Measurements from ENCODE around the gene POLD2. TPM values are rescaled to one million over a fixed set of nuclear protein-coding genes. Genes with fewer than 3 reads are reported as not detected.

The POLD2 gene
- total RNA-seq, 4 donors from 2014 or later: 33.6 to 71.2 (median 55.9) TPM

GRCh38 chr7:44163591-44163990, 40.2 kb upstream of the POLD2 start:
- H3K4me1 ChIP-seq: no peaks in the 10 kb centered on the region
- WGBS: 78% methylated on average over 1 of the region's 1 CpG
- DNase-seq (ENCODE audit: extremely low spot score): no peak
- H3K36me3 ChIP-seq: no peaks in the 10 kb centered on the region
- no peaks in the 10 kb centered on the region for H3K9me3 ChIP-seq
- TF ChIP-seq POLR2A (IDR thresholded peaks at IDR 0.05; ENCODE audit: low read depth) (no peak), POLR2AphosphoS5 (IDR thresholded peaks at IDR 0.05) (no peak), EP300 (IDR thresholded peaks at IDR 0.05) (no peak), CTCF (IDR thresholded peaks at IDR 0.05) (no peak)
- H3K27me3 ChIP-seq: no peaks in the 10 kb centered on the region
- no peak overlapping the region for H3K27ac ChIP-seq (replicated peaks in 1 of 4)
- intact Hi-C loops (cut with DNase I): no loop called here
- H3K4me3 ChIP-seq: no peak overlapping the region

GRCh38 chr7:44162785-44163395, 39.5 kb upstream of the POLD2 start:
- no peak for DNase-seq (ENCODE audit: extremely low spot score)
- H3K4me3 ChIP-seq: no peak overlapping the region
- 100% methylated on average over 1 of the region's 1 CpG for WGBS

GRCh38 chr7:44162179-44162578, 38.8 kb upstream of the POLD2 start:
- H3K4me3 ChIP-seq: no peak overlapping the region
- no peaks in the 10 kb centered on the region for H3K27me3 ChIP-seq
- WGBS: 93% methylated on average over 4 of the region's 4 CpGs
- no peaks in the 10 kb centered on the region for H3K9me3 ChIP-seq
- no peak overlapping the region for H3K27ac ChIP-seq (replicated peaks in 1 of 4)
- TF ChIP-seq POLR2AphosphoS5 (IDR thresholded peaks at IDR 0.05) (no peak), POLR2A (IDR thresholded peaks at IDR 0.05; ENCODE audit: low read depth) (no peak), CTCF (IDR thresholded peaks at IDR 0.05) (no peak), EP300 (IDR thresholded peaks at IDR 0.05) (no peak)
- H3K36me3 ChIP-seq: no peaks in the 10 kb centered on the region
- intact Hi-C loops (cut with DNase I): no loop called here
- no peak for DNase-seq (ENCODE audit: extremely low spot score)
- H3K4me1 ChIP-seq: no peaks in the 10 kb centered on the region

More at GRCh38 chr7:44162785-44163395, 39.5 kb upstream of the POLD2 start:
- intact Hi-C loops (cut with DNase I): no loop called here
- TF ChIP-seq POLR2A (IDR thresholded peaks at IDR 0.05; ENCODE audit: low read depth): no peak
- no peak overlapping the region for H3K27ac ChIP-seq (replicated peaks in 1 of 4)
- no peaks in the 10 kb centered on the region for H3K27me3 ChIP-seq
- H3K4me1 ChIP-seq: no peaks in the 10 kb centered on the region
- no peaks in the 10 kb centered on the region for H3K36me3 ChIP-seq
- H3K9me3 ChIP-seq: no peaks in the 10 kb centered on the region

- Histone ChIP-seq H3K9me3 (no peaks in the 10 kb centered on the region), H3K27ac (replicated peaks in 1 of 4) (no peak overlapping the region), H3K4me3 (no peak overlapping the region), H3K27me3 (no peaks in the 10 kb centered on the region), H3K36me3 (no peaks in the 10 kb centered on the region), H3K4me1 (no peaks in the 10 kb centered on the region)
- 100% methylated on average over 2 of the region's 2 CpGs for WGBS
- TF ChIP-seq EP300 (IDR thresholded peaks at IDR 0.05): no peak
- TF ChIP-seq POLR2A (IDR thresholded peaks at IDR 0.05; ENCODE audit: low read depth): no peak
- TF ChIP-seq POLR2AphosphoS5 (IDR thresholded peaks at IDR 0.05): no peak
- TF ChIP-seq CTCF (IDR thresholded peaks at IDR 0.05): no peak
- intact Hi-C loops (cut with DNase I): no loop called here
- DNase-seq (ENCODE audit: extremely low spot score): no peak
Observed at GRCh38 chr7:44161371-44161770, 38.0 kb upstream of the POLD2 start.

- Histone ChIP-seq H3K9me3 (no peaks in the 10 kb centered on the region), H3K4me1 (no peaks in the 10 kb centered on the region), H3K4me3 (no peak overlapping the region), H3K27ac (replicated peaks in 1 of 4) (no peak overlapping the region), H3K27me3 (no peaks in the 10 kb centered on the region), H3K36me3 (no peaks in the 10 kb centered on the region)
- WGBS: 93% methylated on average over 3 of the region's 5 CpGs
- intact Hi-C loops (cut with DNase I): no loop called here
- no peak for DNase-seq (ENCODE audit: extremely low spot score)
- TF ChIP-seq POLR2AphosphoS5 (IDR thresholded peaks at IDR 0.05) (no peak), POLR2A (IDR thresholded peaks at IDR 0.05; ENCODE audit: low read depth) (no peak), CTCF (IDR thresholded peaks at IDR 0.05) (no peak), EP300 (IDR thresholded peaks at IDR 0.05) (no peak)
Observed at GRCh38 chr7:44159824-44160630, 36.7 kb upstream of the POLD2 start.
